ENCODE results near the gene RUBCN.
A peak's percentile ranks its signal among the peaks of the same experiment; 100 is the strongest.
"Not testable (repeated sequence)": the region's sequence is repeated elsewhere in the genome, so short reads cannot be mapped to it uniquely, and the experiment has no call there.

The RUBCN gene

DNA sequence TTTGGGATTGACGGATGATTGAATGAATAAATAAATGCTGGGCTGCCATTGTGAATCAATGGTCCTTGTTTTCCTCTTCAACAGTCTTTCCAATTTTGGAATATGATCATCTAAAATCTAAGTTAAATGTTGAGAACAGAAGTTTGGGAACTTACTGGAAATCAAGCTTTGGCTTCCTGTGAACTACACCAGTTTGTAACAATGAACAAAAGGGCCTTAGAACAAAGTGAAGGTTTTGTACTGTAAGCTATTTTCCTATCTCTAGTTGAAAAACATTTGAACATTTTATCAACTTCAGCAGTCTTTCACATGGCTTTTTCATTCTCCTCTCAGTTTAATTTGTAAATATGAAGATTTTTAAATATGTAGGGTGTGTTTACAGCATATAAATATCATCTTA lies 66.3 kb downstream of the RUBCN start:
- no peak overlapping the region for H3K4me2 ChIP-seq (ENCODE audit: low read length)
- H2BK5ac ChIP-seq (ENCODE audit: low read depth, low read length, poor library complexity), result no peak overlapping the region
- H3K23ac ChIP-seq (ENCODE audit: low read length), result no peak overlapping the region
- H3K79me2 ChIP-seq (ENCODE audit: control insufficient read depth, insufficient read depth, low read length, poor library complexity), result no peaks in the 10 kb centered on the region
- H2BK120ac ChIP-seq (ENCODE audit: insufficient read depth, low read length, poor library complexity), result no peak overlapping the region
- H3K27me3 ChIP-seq (ENCODE audit: insufficient read depth, low read length), result no peaks in the 10 kb centered on the region
- peaks cover 13 to 16% of the 10 kb centered on the region in 2 experiments for H3K36me3 ChIP-seq (ENCODE audit: control insufficient read depth in 1 of 2, insufficient read depth in 2 of 2, low read length in 2 of 2)
- H3K27ac ChIP-seq (ENCODE audit: low read depth, low read length), result no peak overlapping the region
- H3K4ac ChIP-seq (ENCODE audit: low read depth, low read length), result no peak overlapping the region
- no peak overlapping the region for H2AK5ac ChIP-seq (ENCODE audit: low read length)
- H4K8ac ChIP-seq (ENCODE audit: low read depth, low read length), result no peak overlapping the region
- H3K18ac ChIP-seq (ENCODE audit: low read length), result no peak overlapping the region
- no peak overlapping the region for H2AFZ ChIP-seq (ENCODE audit: insufficient read depth, low read length, poor library complexity)
- no CpG with 5 or more reads among the region's 1 CpG for WGBS (ENCODE audit: extremely low coverage, insufficient coverage, insufficient read length)
- H3K4me3 ChIP-seq (ENCODE audit: low read depth, low read length), result no peak overlapping the region
- H4K91ac ChIP-seq (ENCODE audit: low read depth, low read length), result no peak overlapping the region
- H3K9ac ChIP-seq (ENCODE audit: low read length), result no peak overlapping the region
- H3K14ac ChIP-seq (ENCODE audit: low read length), result no peak overlapping the region
- DNase-seq, result no peak
- H3K4me1 ChIP-seq (ENCODE audit: control insufficient read depth in 1 of 2, insufficient read depth in 2 of 2, low read length in 2 of 2), result no peaks in the 10 kb centered on the region
- H2BK12ac ChIP-seq (ENCODE audit: low read length), result no peak overlapping the region
- no peak overlapping the region for H4K12ac ChIP-seq (ENCODE audit: low read depth, low read length)
- no peaks in the 10 kb centered on the region for H3K79me1 ChIP-seq (ENCODE audit: low read length)
- H3K9me3 ChIP-seq (ENCODE audit: insufficient read depth, low read depth, low read length), result no peaks in the 10 kb centered on the region

GRCh38 chr3:197667968-197668367 lies 68.7 kb downstream of the RUBCN start:
- no peaks in the 10 kb centered on the region for H3K79me2 ChIP-seq (ENCODE audit: control insufficient read depth, insufficient read depth, low read length, poor library complexity)
- no peak overlapping the region for H3K4me3 ChIP-seq (ENCODE audit: low read depth, low read length)
- H2BK5ac ChIP-seq (ENCODE audit: low read depth, low read length, poor library complexity), result no peak overlapping the region
- no peak overlapping the region for H2AK5ac ChIP-seq (ENCODE audit: low read length)
- no peak overlapping the region for H3K18ac ChIP-seq (ENCODE audit: low read length)
- no peak overlapping the region for H3K27ac ChIP-seq (ENCODE audit: low read depth, low read length)
- no CpG with 5 or more reads among the region's 5 CpGs for WGBS (ENCODE audit: extremely low coverage, insufficient coverage, insufficient read length)
- no peaks in the 10 kb centered on the region for H3K79me1 ChIP-seq (ENCODE audit: low read length)
- no peak overlapping the region for H3K9ac ChIP-seq (ENCODE audit: low read length)
- peaks cover 2 to 3% of the 10 kb centered on the region in 2 experiments for H3K4me1 ChIP-seq (ENCODE audit: control insufficient read depth in 1 of 2, insufficient read depth in 2 of 2, low read length in 2 of 2)
- no peaks in the 10 kb centered on the region for H3K27me3 ChIP-seq (ENCODE audit: insufficient read depth, low read length)
- no peak overlapping the region for H3K14ac ChIP-seq (ENCODE audit: low read length)
- H4K91ac ChIP-seq (ENCODE audit: low read depth, low read length), result no peak overlapping the region
- no peak overlapping the region for H3K4ac ChIP-seq (ENCODE audit: low read depth, low read length)
- H2BK12ac ChIP-seq (ENCODE audit: low read length), result no peak overlapping the region
- no peaks in the 10 kb centered on the region for H3K9me3 ChIP-seq (ENCODE audit: insufficient read depth, low read depth, low read length)
- no peak overlapping the region for H2AFZ ChIP-seq (ENCODE audit: insufficient read depth, low read length, poor library complexity)
- H4K12ac ChIP-seq (ENCODE audit: low read depth, low read length), result no peak overlapping the region
- no peak overlapping the region for H2BK120ac ChIP-seq (ENCODE audit: insufficient read depth, low read length, poor library complexity)
- H3K36me3 ChIP-seq (ENCODE audit: control insufficient read depth in 1 of 2, insufficient read depth in 2 of 2, low read length in 2 of 2), result no peaks in the 10 kb centered on the region
- H4K8ac ChIP-seq (ENCODE audit: low read depth, low read length), result no peak overlapping the region
- H3K23ac ChIP-seq (ENCODE audit: low read length), result no peak overlapping the region
- H3K4me2 ChIP-seq (ENCODE audit: low read length), result no peak overlapping the region
- peak in 1 of 2 donors; percentile 19 for DNase-seq

- not testable (repeated sequence) for H3K27ac ChIP-seq (ENCODE audit: low read depth, low read length); H4K12ac ChIP-seq (ENCODE audit: low read depth, low read length); H3K4me1 ChIP-seq (ENCODE audit: control insufficient read depth in 1 of 2, insufficient read depth in 2 of 2, low read length in 2 of 2); H3K14ac ChIP-seq (ENCODE audit: low read length); H3K18ac ChIP-seq (ENCODE audit: low read length); H3K23ac ChIP-seq (ENCODE audit: low read length); H4K91ac ChIP-seq (ENCODE audit: low read depth, low read length); H3K36me3 ChIP-seq (ENCODE audit: control insufficient read depth in 1 of 2, insufficient read depth in 2 of 2, low read length in 2 of 2); DNase-seq; H2AK5ac ChIP-seq (ENCODE audit: low read length); H3K4ac ChIP-seq (ENCODE audit: low read depth, low read length); H3K79me2 ChIP-seq (ENCODE audit: control insufficient read depth, insufficient read depth, low read length, poor library complexity); H2BK120ac ChIP-seq (ENCODE audit: insufficient read depth, low read length, poor library complexity); H3K4me3 ChIP-seq (ENCODE audit: low read depth, low read length); H3K9ac ChIP-seq (ENCODE audit: low read length); H3K9me3 ChIP-seq (ENCODE audit: insufficient read depth, low read depth, low read length); H3K79me1 ChIP-seq (ENCODE audit: low read length); H2BK12ac ChIP-seq (ENCODE audit: low read length); H3K27me3 ChIP-seq (ENCODE audit: insufficient read depth, low read length); H2AFZ ChIP-seq (ENCODE audit: insufficient read depth, low read length, poor library complexity); H4K8ac ChIP-seq (ENCODE audit: low read depth, low read length); H3K4me2 ChIP-seq (ENCODE audit: low read length); H2BK5ac ChIP-seq (ENCODE audit: low read depth, low read length, poor library complexity)
- WGBS (ENCODE audit: extremely low coverage, insufficient coverage, insufficient read length), result no CpG with 5 or more reads among the region's 3 CpGs
These were observed 69.4 kb downstream of the RUBCN start for GRCh38 chr3:197667293-197667692.

DNA sequence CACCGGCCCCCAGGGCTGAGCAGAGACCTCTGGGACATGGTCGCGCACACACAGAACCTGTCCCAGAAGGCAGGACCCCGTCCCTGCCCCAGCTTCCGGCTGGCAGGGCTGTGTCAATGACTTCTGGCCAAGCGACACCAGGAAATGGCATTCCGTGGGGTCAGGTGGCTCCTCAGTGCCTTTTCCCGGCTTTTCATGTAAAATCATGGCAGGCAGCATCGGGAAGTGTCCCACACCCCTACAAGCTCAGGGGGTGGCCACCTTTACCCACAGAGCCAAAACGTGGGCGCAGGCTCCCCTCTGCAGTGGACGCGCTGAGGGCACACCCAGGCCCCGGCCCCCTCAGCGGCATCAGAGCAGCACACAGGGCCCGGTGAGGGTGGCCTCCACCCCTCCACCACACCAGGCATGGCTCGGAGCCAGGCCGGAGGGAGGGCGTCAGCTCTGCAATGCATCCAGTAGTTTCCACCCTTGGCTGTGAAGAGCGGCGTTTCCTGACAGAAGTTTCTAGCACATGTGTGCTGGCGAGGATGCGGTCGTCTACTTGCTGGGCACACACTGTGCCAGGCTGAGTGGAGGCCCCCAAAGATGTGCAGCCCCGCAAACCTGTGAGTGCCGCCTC lies 70.4 kb downstream of the RUBCN start:
- no CpG with 5 or more reads among the region's 26 CpGs for WGBS (ENCODE audit: extremely low coverage, insufficient coverage, insufficient read length)
- H3K14ac ChIP-seq (ENCODE audit: low read length), result not testable (repeated sequence)

More for the DNA sequence above, 70.4 kb downstream of the RUBCN start:
- H2AK5ac ChIP-seq (ENCODE audit: low read length); H3K27ac ChIP-seq (ENCODE audit: low read depth, low read length); H3K79me1 ChIP-seq (ENCODE audit: low read length); H4K12ac ChIP-seq (ENCODE audit: low read depth, low read length); H3K18ac ChIP-seq (ENCODE audit: low read length); H2BK5ac ChIP-seq (ENCODE audit: low read depth, low read length, poor library complexity); H3K9ac ChIP-seq (ENCODE audit: low read length); H3K23ac ChIP-seq (ENCODE audit: low read length); DNase-seq; H3K79me2 ChIP-seq (ENCODE audit: control insufficient read depth, insufficient read depth, low read length, poor library complexity); H3K27me3 ChIP-seq (ENCODE audit: insufficient read depth, low read length); H3K4me2 ChIP-seq (ENCODE audit: low read length); H2AFZ ChIP-seq (ENCODE audit: insufficient read depth, low read length, poor library complexity); H3K9me3 ChIP-seq (ENCODE audit: insufficient read depth, low read depth, low read length); H3K36me3 ChIP-seq (ENCODE audit: control insufficient read depth in 1 of 2, insufficient read depth in 2 of 2, low read length in 2 of 2); H2BK12ac ChIP-seq (ENCODE audit: low read length); H3K4ac ChIP-seq (ENCODE audit: low read depth, low read length); H3K4me3 ChIP-seq (ENCODE audit: low read depth, low read length); H3K4me1 ChIP-seq (ENCODE audit: control insufficient read depth in 1 of 2, insufficient read depth in 2 of 2, low read length in 2 of 2); H2BK120ac ChIP-seq (ENCODE audit: insufficient read depth, low read length, poor library complexity); H4K8ac ChIP-seq (ENCODE audit: low read depth, low read length); H4K91ac ChIP-seq (ENCODE audit: low read depth, low read length): not testable (repeated sequence)
